Sigmoid colon (tissue), 4 donors: ENCODE results near the gene LAMB3.

ENCODE experiments used
- POLR2AphosphoS5 ChIP-seq, 4 donors: sonication (generic); formaldehyde crosslinking; IDR thresholded peaks; one replicate each; pipeline ENCODE4 v1.6.1; 2017; ENCODE audit warnings: antibody characterized with exemption in 4 of 4
- TF ChIP-seq, protein P1 (sequence below), 4 experiments: fragments of 450-650 bp in 3 of 4; fragments of 200-600 bp in 1 of 4; IDR thresholded peaks; one replicate each; pipeline ENCODE4 v1.5.1; 2016 to 2019; ENCODE audit warnings: antibody characterized with exemption in 4 of 4, mild to moderate bottlenecking in 3 of 4, moderate library complexity in 2 of 4

DNA sequence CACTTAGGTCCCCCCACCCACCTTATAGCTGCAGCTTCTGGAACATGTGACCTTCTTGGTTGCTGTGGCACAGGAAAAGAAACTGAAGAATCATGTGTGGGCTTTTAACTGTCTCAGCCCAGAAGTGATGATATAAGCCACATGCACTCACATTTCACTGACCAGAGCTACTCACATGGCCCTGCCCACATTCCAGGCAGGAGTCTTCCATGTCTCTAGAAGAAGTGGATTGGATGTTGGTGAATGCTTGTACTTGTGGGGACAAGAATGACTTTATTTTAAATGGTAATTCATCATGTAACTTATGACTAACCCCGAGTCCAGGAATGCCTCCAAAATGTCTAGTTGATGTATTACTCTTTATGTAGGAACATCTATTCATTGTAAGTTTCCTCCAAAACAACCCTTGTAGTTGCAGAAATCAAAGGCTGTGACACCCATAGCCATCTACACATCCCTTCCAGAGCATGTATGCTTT is 84.5 kb downstream of the LAMB3 start:
- TF ChIP-seq, protein P1, sequence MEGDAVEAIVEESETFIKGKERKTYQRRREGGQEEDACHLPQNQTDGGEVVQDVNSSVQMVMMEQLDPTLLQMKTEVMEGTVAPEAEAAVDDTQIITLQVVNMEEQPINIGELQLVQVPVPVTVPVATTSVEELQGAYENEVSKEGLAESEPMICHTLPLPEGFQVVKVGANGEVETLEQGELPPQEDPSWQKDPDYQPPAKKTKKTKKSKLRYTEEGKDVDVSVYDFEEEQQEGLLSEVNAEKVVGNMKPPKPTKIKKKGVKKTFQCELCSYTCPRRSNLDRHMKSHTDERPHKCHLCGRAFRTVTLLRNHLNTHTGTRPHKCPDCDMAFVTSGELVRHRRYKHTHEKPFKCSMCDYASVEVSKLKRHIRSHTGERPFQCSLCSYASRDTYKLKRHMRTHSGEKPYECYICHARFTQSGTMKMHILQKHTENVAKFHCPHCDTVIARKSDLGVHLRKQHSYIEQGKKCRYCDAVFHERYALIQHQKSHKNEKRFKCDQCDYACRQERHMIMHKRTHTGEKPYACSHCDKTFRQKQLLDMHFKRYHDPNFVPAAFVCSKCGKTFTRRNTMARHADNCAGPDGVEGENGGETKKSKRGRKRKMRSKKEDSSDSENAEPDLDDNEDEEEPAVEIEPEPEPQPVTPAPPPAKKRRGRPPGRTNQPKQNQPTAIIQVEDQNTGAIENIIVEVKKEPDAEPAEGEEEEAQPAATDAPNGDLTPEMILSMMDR (IDR thresholded peaks at IDR 0.05): no peak
- TF ChIP-seq POLR2AphosphoS5 (IDR thresholded peaks at IDR 0.05): no peak
